SK-N-SH (cell line): ENCODE data around the gene ZCCHC2.

Experiments
- CTCF ChIP-seq: fragments of 200-600 bp; sonication (generic); IDR thresholded peaks from 2 replicates; pipeline ENCODE4 v1.6.1; 2017; ENCODE audit warnings: antibody characterized with exemption, mild to moderate bottlenecking, moderate library complexity
- MXI1 ChIP-seq: IDR thresholded peaks from 2 replicates; pipeline ENCODE4 v1.6.1; 2012; ENCODE audit warnings: mild to moderate bottlenecking, low read depth, low read length, improper control_type of control experiment
- POLR2AphosphoS5 ChIP-seq: IDR thresholded peaks from 2 replicates; pipeline ENCODE4 v1.6.1; 2012; ENCODE audit warnings: low read depth, low read length
- RCOR1 ChIP-seq: fragments of 150-350 bp; IDR thresholded peaks from 2 replicates; pipeline ENCODE4 v1.6.1; 2017; ENCODE audit warnings: antibody characterized with exemption, low read length
- REST ChIP-seq: IDR thresholded peaks from 2 replicates; pipeline ENCODE4 v1.6.1; 2012; ENCODE audit warnings: mild to moderate bottlenecking, low read depth, low read length, moderate library complexity
- SIN3A ChIP-seq: IDR thresholded peaks from 2 replicates; pipeline ENCODE4 v1.6.1; 2012; ENCODE audit warnings: low read depth, mild to moderate bottlenecking, low read length, moderate library complexity, borderline replicate concordance
- TAF1 ChIP-seq: IDR thresholded peaks from 2 replicates; pipeline ENCODE4 v1.6.1; 2012; ENCODE audit warnings: low read depth, mild to moderate bottlenecking, low read length, moderate library complexity, borderline replicate concordance
- USF1 ChIP-seq: IDR thresholded peaks from 2 replicates; pipeline ENCODE4 v1.4.0; 2012; ENCODE audit warnings: low read depth, borderline replicate concordance
- USF2 ChIP-seq: fragments of 150-350 bp; IDR thresholded peaks from 2 replicates; pipeline ENCODE4 v1.6.1; 2017; ENCODE audit warnings: antibody characterized with exemption, low read length, low read depth, borderline replicate concordance

- TF ChIP-seq CTCF, result no peak
- TF ChIP-seq MXI1, result no peak
- no peak for TF ChIP-seq USF2
- no peak for TF ChIP-seq TAF1
- TF ChIP-seq USF1, result no peak
- TF ChIP-seq SIN3A, result no peak
- no peak for TF ChIP-seq RCOR1
- no peak for TF ChIP-seq POLR2AphosphoS5
- TF ChIP-seq REST, result no peak
Measured at GRCh38 chr18:62494764-62495163, 28.1 kb upstream of the ZCCHC2 start.
